Chondrocyte (in vitro differentiated cells): ENCODE data around the gene ATG5. TPM values are rescaled to one million over a fixed set of nuclear protein-coding genes. Genes with fewer than 3 reads are reported as not detected.
A peak's percentile ranks its signal among the peaks of the same experiment; 100 is the strongest.

ENCODE experiments used
- DNase-seq: peaks from one replicate; pipeline ENCODE4 v3.0.0; 2021; ENCODE audit warnings: mixed read lengths, low spot score
- H3K27ac Mint-ChIP-seq: one replicate; pipeline ENCODE4 v1.8.0; 2021; ENCODE audit warnings: mild to moderate bottlenecking, moderate library complexity, mixed read lengths; ENCODE audit not compliant: unreplicated experiment
- H3K27me3 Mint-ChIP-seq: 2 replicates; pipeline ENCODE4 v1.8.0; 2021; ENCODE audit warnings: low read depth, mixed read lengths
- H3K36me3 Mint-ChIP-seq: 2 replicates; pipeline ENCODE4 v1.8.0; 2021; ENCODE audit warnings: low read depth, mixed read lengths
- H3K4me1 Mint-ChIP-seq: 2 replicates; pipeline ENCODE4 v1.8.0; 2021; ENCODE audit warnings: low read depth, mild to moderate bottlenecking, mixed read lengths
- H3K4me3 Mint-ChIP-seq: one replicate; pipeline ENCODE4 v1.8.0; 2021; ENCODE audit warnings: mild to moderate bottlenecking, moderate library complexity, mixed read lengths; ENCODE audit not compliant: unreplicated experiment
- H3K9me3 Mint-ChIP-seq: 2 replicates; pipeline ENCODE4 v1.8.0; 2021; ENCODE audit warnings: low read depth, mixed read lengths
- total RNA-seq: library from RNA; stranded (reverse); gene quantifications from 3 replicates; pipeline ENCODE4 v1.2.1, GENCODE V29; 2021
- TF ChIP-seq, protein P1 (sequence below): fragments of 200-600 bp; sonication (generic); IDR thresholded peaks from 2 replicates; pipeline ENCODE4 v1.5.0; 2021; ENCODE audit warnings: antibody characterized with exemption, mild to moderate bottlenecking, moderate library complexity

The ATG5 gene
- total RNA-seq, 1 donor from 2014 or later: 23.7 TPM

DNA sequence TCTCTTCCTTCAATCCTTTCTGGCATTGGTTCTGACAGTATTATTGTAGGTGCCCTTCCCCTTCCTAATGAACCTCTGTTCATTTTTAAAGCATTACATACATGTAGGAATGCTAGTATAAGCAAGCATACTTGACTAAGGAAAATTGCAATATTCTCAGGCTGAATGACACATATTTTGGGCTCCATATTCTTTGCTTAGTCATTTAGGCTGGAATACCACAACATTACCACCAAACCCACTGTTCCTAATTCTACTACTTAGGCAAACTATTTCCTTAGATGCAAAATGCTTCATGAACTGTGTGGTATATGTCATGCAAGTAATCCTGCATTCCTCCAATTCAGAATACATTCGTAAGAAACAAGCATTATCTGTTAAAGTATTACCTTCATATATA, 125.6 kb downstream of the ATG5 start:
- Mint-ChIP-seq H3K9me3 (no peaks in the 10 kb centered on the region), H3K27ac (peak overlapping the region; percentile 13), H3K4me1 (peaks cover 19% of the 10 kb centered on the region), H3K27me3 (no peaks in the 10 kb centered on the region), H3K36me3 (peaks cover 4% of the 10 kb centered on the region), H3K4me3 (no peak overlapping the region)
- no peak for DNase-seq
- TF ChIP-seq, protein P1, sequence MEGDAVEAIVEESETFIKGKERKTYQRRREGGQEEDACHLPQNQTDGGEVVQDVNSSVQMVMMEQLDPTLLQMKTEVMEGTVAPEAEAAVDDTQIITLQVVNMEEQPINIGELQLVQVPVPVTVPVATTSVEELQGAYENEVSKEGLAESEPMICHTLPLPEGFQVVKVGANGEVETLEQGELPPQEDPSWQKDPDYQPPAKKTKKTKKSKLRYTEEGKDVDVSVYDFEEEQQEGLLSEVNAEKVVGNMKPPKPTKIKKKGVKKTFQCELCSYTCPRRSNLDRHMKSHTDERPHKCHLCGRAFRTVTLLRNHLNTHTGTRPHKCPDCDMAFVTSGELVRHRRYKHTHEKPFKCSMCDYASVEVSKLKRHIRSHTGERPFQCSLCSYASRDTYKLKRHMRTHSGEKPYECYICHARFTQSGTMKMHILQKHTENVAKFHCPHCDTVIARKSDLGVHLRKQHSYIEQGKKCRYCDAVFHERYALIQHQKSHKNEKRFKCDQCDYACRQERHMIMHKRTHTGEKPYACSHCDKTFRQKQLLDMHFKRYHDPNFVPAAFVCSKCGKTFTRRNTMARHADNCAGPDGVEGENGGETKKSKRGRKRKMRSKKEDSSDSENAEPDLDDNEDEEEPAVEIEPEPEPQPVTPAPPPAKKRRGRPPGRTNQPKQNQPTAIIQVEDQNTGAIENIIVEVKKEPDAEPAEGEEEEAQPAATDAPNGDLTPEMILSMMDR: no peak

DNA sequence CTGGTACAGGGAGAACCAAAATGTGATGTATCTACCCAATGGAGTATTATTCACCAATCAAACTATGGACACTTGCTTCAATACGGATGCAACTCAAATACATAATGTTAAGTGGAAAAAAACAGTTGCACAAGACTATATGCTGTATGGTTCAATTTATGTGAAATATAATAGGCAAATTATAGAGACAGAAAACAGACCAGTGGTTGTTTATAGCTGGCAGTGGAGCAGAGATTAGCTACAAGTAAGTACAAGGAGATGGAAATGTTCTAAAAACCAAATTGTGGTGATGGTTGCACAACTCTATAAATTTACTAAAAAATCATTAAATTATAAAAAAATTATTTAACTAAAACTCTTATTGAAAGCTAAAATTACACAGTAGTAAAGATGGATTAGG, 126.2 kb downstream of the ATG5 start:
- Mint-ChIP-seq H3K9me3 (no peaks in the 10 kb centered on the region), H3K36me3 (peaks cover 6% of the 10 kb centered on the region), H3K4me1 (peaks cover 19% of the 10 kb centered on the region), H3K27me3 (no peaks in the 10 kb centered on the region), H3K27ac (peak overlapping the region; percentile 32), H3K4me3 (no peak overlapping the region)
- DNase-seq: no peak
- TF ChIP-seq, protein P1: no peak

DNA sequence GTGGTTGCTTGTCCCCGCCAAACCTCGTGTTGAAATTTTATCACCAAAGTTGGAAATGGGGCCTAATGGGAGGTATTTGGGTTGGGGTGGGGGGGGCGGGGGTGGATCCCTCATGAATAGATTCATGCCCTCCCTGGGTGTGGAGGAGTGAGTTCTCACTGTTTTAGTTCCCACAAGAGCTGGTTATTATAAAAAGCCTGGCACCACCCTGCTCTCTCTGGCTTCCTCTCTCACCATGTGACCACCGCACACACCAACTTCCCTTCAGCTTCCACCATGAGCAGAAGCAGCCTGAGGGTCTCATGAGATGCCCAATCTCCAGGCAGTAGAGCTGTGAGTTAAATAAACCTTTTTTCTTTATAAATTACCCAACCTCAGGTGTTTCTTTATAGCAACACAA, 128.1 kb downstream of the ATG5 start:
- Mint-ChIP-seq H3K36me3 (peaks cover 6% of the 10 kb centered on the region), H3K9me3 (no peaks in the 10 kb centered on the region), H3K27me3 (no peaks in the 10 kb centered on the region), H3K4me3 (no peak overlapping the region), H3K27ac (no peak overlapping the region), H3K4me1 (peaks cover 24% of the 10 kb centered on the region)
- no peak for DNase-seq
- TF ChIP-seq, protein P1: no peak

DNA sequence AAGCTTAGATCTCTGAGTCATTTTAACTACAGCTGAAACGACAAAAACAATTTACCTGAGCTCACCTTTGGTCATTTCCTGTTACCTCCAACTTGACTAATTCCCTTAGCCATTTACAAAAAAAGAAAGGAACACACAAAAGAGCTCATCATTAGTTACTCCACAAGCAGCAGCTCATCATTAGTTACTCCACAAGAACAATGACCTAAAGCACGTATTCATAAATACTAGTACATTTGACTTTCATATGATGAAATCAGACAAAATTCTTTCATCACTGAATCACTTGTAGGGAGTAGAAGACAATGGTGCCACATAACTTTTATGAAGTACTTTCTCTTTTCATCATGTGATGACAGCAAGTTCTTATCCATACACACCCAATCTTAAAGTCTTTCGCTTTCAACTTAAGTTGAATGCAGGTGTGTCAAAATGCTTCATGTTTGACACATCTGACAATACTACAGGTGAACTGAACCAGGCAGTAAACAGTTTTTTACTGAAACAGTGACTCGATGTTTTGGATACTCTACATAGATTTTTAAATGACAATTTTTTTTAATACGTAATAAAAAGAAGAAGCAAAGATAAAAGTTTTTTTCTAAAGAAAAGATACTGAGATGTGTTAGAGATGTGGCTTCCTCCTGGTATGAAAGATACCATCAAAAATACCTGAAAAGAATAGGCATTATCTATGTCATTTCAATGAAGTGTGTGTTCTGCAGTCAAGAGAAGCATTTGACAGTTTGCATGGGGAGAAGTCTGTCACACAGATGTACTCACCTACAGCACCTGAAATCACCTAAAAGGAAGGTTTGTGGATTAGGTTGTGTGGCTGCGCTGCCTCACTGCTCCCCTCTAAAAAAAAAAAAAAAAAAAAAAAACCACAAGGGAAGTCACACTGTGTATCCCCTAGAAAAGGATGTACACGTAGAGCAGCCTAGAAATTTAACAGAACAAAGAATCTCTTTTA, 130.3 kb downstream of the ATG5 start:
- Mint-ChIP-seq H3K27me3 (no peaks in the 10 kb centered on the region), H3K9me3 (no peaks in the 10 kb centered on the region), H3K4me3 (no peak overlapping the region), H3K4me1 (peaks cover 24% of the 10 kb centered on the region), H3K36me3 (peaks cover 6% of the 10 kb centered on the region), H3K27ac (no peak overlapping the region)
- DNase-seq: no peak
- TF ChIP-seq, protein P1: no peak

DNA sequence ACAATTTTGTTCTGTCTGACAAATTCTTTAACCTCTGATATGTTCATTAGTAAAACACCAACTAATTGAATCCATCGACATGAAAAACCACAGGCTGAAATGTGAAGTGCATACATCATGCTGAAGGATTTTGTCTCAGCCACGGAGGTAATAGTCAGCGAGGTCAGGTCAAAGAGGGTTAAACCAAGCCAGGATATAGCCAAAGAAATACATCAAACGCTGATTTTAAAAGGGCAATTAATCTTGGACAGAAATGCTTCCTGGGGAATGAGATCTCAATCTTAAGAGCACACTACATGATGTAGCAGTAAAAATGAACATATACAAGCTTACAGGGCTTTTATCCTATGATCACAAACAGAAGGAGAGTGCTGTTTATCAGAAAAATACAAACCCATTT, 132.7 kb downstream of the ATG5 start:
- Mint-ChIP-seq H3K36me3 (peaks cover 6% of the 10 kb centered on the region), H3K4me1 (peaks cover 12% of the 10 kb centered on the region), H3K4me3 (no peak overlapping the region), H3K27ac (no peak overlapping the region), H3K27me3 (no peaks in the 10 kb centered on the region), H3K9me3 (no peaks in the 10 kb centered on the region)
- DNase-seq: no peak
- TF ChIP-seq, protein P1: no peak
